SK-N-SH treated with all-trans-retinoic acid at 6 μM for 48 hours (cell line): ENCODE results near the gene TRAP1.

Experiments used
- GLIS3 ChIP-seq: fragments of 250-450 bp; sonication (Bioruptor Pico); IDR thresholded peaks from 2 replicates; pipeline ENCODE4 v1.5.0; 2020; ENCODE audit warnings: mild to moderate bottlenecking, moderate library complexity
- POU6F1 ChIP-seq: fragments of 250-450 bp; sonication (Bioruptor Pico); IDR thresholded peaks from 2 replicates; pipeline ENCODE4 v1.8.0; 2021; ENCODE audit warnings: low read depth, mild to moderate bottlenecking, moderate library complexity, borderline replicate concordance
- PPARA ChIP-seq: fragments of 250-450 bp; sonication (Bioruptor Pico); IDR thresholded peaks from 2 replicates; pipeline ENCODE4 v1.5.0; 2020; ENCODE audit warnings: mild to moderate bottlenecking, borderline replicate concordance
- RARB ChIP-seq: fragments of 250-450 bp; sonication (Bioruptor Pico); IDR thresholded peaks from 2 replicates; pipeline ENCODE4 v1.8.0; 2021; ENCODE audit warnings: mild to moderate bottlenecking, moderate library complexity
- TF ChIP-seq, protein P1 (sequence below): fragments of 250-450 bp; sonication (Bioruptor Pico); IDR thresholded peaks from 2 replicates; pipeline ENCODE4 v1.5.1; 2020; ENCODE audit warnings: low read depth, mild to moderate bottlenecking, moderate library complexity

- TF ChIP-seq PPARA (CRISPR knock-in tag) (no peak), POU6F1 (CRISPR knock-in tag) (no peak), RARB (CRISPR knock-in tag) (no peak), GLIS3 (no peak)
- TF ChIP-seq, protein P1, sequence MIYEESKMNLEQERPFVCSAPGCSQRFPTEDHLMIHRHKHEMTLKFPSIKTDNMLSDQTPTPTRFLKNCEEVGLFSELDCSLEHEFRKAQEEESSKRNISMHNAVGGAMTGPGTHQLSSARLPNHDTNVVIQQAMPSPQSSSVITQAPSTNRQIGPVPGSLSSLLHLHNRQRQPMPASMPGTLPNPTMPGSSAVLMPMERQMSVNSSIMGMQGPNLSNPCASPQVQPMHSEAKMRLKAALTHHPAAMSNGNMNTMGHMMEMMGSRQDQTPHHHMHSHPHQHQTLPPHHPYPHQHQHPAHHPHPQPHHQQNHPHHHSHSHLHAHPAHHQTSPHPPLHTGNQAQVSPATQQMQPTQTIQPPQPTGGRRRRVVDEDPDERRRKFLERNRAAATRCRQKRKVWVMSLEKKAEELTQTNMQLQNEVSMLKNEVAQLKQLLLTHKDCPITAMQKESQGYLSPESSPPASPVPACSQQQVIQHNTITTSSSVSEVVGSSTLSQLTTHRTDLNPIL (CRISPR knock-in tag) = no peak
These were observed 70.9 kb downstream of the TRAP1 start for GRCh38 chr16:3646348-3646920.
